HepG2 (cell line): ENCODE data around the gene NKX1-1. TPM values are rescaled to one million over a fixed set of nuclear protein-coding genes. Genes with fewer than 3 reads are reported as not detected.
A peak's percentile ranks its signal among the peaks of the same experiment; 100 is the strongest.

Experiments used
- CERS6 ChIP-seq: sonication (generic); formaldehyde crosslinking; IDR thresholded peaks from 2 replicates; pipeline ENCODE4 v1.5.0; 2020; ENCODE audit warnings: missing genetic modification reagents
- CHCHD3 ChIP-seq: sonication (generic); formaldehyde crosslinking; IDR thresholded peaks from 2 replicates; pipeline ENCODE4 v1.8.0; 2022; ENCODE audit warnings: mild to moderate bottlenecking, missing genetic modification reagents, moderate library complexity
- ELF1 ChIP-seq: sonication (generic); formaldehyde crosslinking; IDR thresholded peaks from 2 replicates; pipeline ENCODE4 v1.4.0; 2020; ENCODE audit warnings: missing genetic modification reagents
- FIP1L1 ChIP-seq: fragments of 200-400 bp; formaldehyde crosslinking; IDR thresholded peaks from 2 replicates; pipeline ENCODE4 v1.6.1; 2018; ENCODE audit warnings: low read depth, mild to moderate bottlenecking, low read length, moderate library complexity, borderline replicate concordance; ENCODE audit not compliant: insufficient read depth
- GATA4 ChIP-seq: sonication (generic); IDR thresholded peaks from 2 replicates; pipeline ENCODE4 v1.6.1; 2016; ENCODE audit warnings: antibody characterized with exemption, low read depth, borderline replicate concordance
- GFI1 ChIP-seq: sonication (generic); formaldehyde crosslinking; IDR thresholded peaks from 2 replicates; pipeline ENCODE4 v1.5.0; 2020; ENCODE audit warnings: missing genetic modification reagents, mild to moderate bottlenecking, borderline replicate concordance
- HNRNPUL1 ChIP-seq: fragments of 200-400 bp; formaldehyde crosslinking; IDR thresholded peaks from 2 replicates; pipeline ENCODE4 v1.6.1; 2017; ENCODE audit warnings: low read depth, mild to moderate bottlenecking, low read length, moderate library complexity
- HOXA3 ChIP-seq: sonication (generic); formaldehyde crosslinking; IDR thresholded peaks from 2 replicates; pipeline ENCODE4 v1.5.0; 2020; ENCODE audit warnings: missing genetic modification reagents
- MED13 ChIP-seq: sonication (generic); formaldehyde crosslinking; IDR thresholded peaks from 2 replicates; pipeline ENCODE4 v1.5.0; 2020; ENCODE audit warnings: missing genetic modification reagents
- MEF2D ChIP-seq: sonication (generic); formaldehyde crosslinking; IDR thresholded peaks from 2 replicates; pipeline ENCODE4 v1.5.1; 2020; ENCODE audit warnings: mild to moderate bottlenecking, missing genetic modification reagents
- MLLT10 ChIP-seq: sonication (generic); formaldehyde crosslinking; IDR thresholded peaks from 2 replicates; pipeline ENCODE4 v1.4.0; 2020; ENCODE audit warnings: missing genetic modification reagents
- MTERF4 ChIP-seq: sonication (generic); formaldehyde crosslinking; IDR thresholded peaks from 2 replicates; pipeline ENCODE4 v1.8.0; 2023; ENCODE audit warnings: mild to moderate bottlenecking, missing genetic modification reagents
- NKX3-1 ChIP-seq: sonication (generic); formaldehyde crosslinking; IDR thresholded peaks from 2 replicates; pipeline ENCODE4 v1.5.0; 2020; ENCODE audit warnings: missing genetic modification reagents
- PHB2 ChIP-seq: fragments of 450-650 bp; IDR thresholded peaks from 2 replicates; pipeline ENCODE4 v1.6.1; 2018; ENCODE audit not compliant: partially characterized antibody
- POGK ChIP-seq: sonication (generic); formaldehyde crosslinking; conservative IDR thresholded peaks from 2 replicates; pipeline ENCODE4 v1.8.0; 2022; ENCODE audit warnings: mild to moderate bottlenecking, moderate library complexity, missing genetic modification reagents
- SATB2 ChIP-seq: sonication (generic); formaldehyde crosslinking; IDR thresholded peaks from 2 replicates; pipeline ENCODE4 v1.5.0; 2020; ENCODE audit warnings: missing genetic modification reagents
- SOX6 ChIP-seq, 2 experiments: fragments of 450-650 bp in 1 of 2; sonication (generic) in 1 of 2; formaldehyde crosslinking in 1 of 2; IDR thresholded peaks; 2 replicates each; pipeline versions ENCODE4 v1.4.0 to v1.6.1; 2017 to 2020; ENCODE audit warnings: antibody characterized with exemption in 1 of 2, mild to moderate bottlenecking in 1 of 2, missing genetic modification reagents in 1 of 2
- SRSF9 ChIP-seq: fragments of 200-400 bp; formaldehyde crosslinking; IDR thresholded peaks from 2 replicates; pipeline ENCODE4 v1.6.1; 2018; ENCODE audit warnings: borderline replicate concordance, mild to moderate bottlenecking, low read depth, low read length; ENCODE audit not compliant: insufficient read depth, poor library complexity, severe bottlenecking
- ZNF180 ChIP-seq: sonication (generic); formaldehyde crosslinking; IDR thresholded peaks from 2 replicates; pipeline ENCODE4 v1.4.0; 2020; ENCODE audit warnings: low read depth, missing genetic modification reagents, borderline replicate concordance
- ZNF564 ChIP-seq: sonication (generic); formaldehyde crosslinking; IDR thresholded peaks from 2 replicates; pipeline ENCODE4 v1.8.1; 2023; ENCODE audit warnings: mild to moderate bottlenecking, missing genetic modification reagents
- polyA plus RNA-seq, 8 experiments: library from polyadenylated mRNA; depleted of rRNA in 3 of 8; stranded (reverse) in 7 of 8; unstranded in 1 of 8; fragments of >200 nt; fragmentation: Illumina TruSeq in 4 of 8; extraction: Trizol in 4 of 8; gene quantifications; 2 replicates each; pipeline versions ENCODE4 v1.2.1 to v1.2.3, GENCODE V29; 2011 to 2016; ENCODE audit warnings: low read depth in 4 of 8, missing spikeins in 1 of 8, mixed read lengths in 1 of 8; ENCODE audit not compliant: insufficient read depth in 1 of 8
- total RNA-seq, 5 experiments: library from RNA; depleted of rRNA; stranded (reverse); fragments of >200 nt; fragmentation: Illumina TruSeq; extraction: Trizol; gene quantifications; 2 replicates each; pipeline ENCODE4 v1.2.3, GENCODE V29; 2016; ENCODE audit warnings: low read depth in 1 of 5
- TF ChIP-seq, protein P1 (sequence below): sonication (generic); formaldehyde crosslinking; IDR thresholded peaks from 2 replicates; pipeline ENCODE4 v1.5.0; 2020; ENCODE audit warnings: mild to moderate bottlenecking, missing genetic modification reagents, moderate library complexity
- TF ChIP-seq, protein P2 (sequence below): IDR thresholded peaks from 2 replicates; pipeline ENCODE4 v1.6.1; 2016; ENCODE audit warnings: missing biosample characterization, missing genetic modification reagents, low read depth

The NKX1-1 gene
- total and polyA plus RNA-seq, 2 of the 13 experiments (the other 11 are each of a cell fraction or from before 2014, with no cell fraction given) = not detected

DNA sequence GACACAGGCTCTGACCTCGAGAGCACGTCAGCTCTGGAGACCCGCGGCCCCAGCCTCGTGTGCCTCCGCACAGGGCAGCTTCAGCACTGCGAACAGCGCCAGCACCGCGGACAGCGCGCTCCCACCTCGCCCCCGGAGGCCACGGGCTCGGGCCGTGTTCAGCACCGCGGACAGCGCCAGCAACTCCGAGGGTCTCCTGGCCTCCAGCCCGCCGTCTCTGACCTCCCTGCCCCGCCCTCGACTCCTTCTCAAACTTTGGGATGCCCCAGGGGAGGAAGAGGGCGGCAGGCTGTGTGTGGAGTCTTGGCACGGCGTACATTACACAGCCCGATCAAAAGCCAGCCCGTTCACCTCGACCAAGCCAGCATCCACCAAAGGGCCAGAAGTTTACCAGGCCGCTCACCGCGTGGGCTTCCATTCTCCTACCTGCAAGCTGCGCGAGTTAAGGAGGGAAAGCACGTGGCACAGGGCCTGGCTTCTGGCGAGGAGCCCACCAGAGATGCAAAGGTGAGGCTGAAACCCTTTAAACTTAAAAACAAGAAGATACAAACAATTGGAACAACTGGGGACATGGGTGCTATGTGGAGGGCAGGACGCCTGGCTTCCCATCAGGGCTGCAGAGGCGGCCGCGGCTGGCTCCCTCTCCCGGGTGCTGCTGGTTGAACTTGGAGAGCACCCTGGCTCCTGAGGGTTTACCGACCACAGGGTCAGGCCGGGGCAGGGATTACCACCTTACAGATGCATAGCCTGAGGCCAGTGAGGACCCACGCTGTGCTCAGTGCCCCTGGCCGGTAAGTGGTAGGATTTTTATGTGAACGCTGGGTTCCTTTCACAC is 4.5 kb upstream of the NKX1-1 start (continued):
- no peak for TF ChIP-seq FIP1L1
- peak; percentile 100 for TF ChIP-seq MTERF4 (CRISPR knock-in tag)
- TF ChIP-seq, protein P1, sequence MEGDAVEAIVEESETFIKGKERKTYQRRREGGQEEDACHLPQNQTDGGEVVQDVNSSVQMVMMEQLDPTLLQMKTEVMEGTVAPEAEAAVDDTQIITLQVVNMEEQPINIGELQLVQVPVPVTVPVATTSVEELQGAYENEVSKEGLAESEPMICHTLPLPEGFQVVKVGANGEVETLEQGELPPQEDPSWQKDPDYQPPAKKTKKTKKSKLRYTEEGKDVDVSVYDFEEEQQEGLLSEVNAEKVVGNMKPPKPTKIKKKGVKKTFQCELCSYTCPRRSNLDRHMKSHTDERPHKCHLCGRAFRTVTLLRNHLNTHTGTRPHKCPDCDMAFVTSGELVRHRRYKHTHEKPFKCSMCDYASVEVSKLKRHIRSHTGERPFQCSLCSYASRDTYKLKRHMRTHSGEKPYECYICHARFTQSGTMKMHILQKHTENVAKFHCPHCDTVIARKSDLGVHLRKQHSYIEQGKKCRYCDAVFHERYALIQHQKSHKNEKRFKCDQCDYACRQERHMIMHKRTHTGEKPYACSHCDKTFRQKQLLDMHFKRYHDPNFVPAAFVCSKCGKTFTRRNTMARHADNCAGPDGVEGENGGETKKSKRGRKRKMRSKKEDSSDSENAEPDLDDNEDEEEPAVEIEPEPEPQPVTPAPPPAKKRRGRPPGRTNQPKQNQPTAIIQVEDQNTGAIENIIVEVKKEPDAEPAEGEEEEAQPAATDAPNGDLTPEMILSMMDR (CRISPR knock-in tag) = peak; percentile 27
- TF ChIP-seq, protein P2, sequence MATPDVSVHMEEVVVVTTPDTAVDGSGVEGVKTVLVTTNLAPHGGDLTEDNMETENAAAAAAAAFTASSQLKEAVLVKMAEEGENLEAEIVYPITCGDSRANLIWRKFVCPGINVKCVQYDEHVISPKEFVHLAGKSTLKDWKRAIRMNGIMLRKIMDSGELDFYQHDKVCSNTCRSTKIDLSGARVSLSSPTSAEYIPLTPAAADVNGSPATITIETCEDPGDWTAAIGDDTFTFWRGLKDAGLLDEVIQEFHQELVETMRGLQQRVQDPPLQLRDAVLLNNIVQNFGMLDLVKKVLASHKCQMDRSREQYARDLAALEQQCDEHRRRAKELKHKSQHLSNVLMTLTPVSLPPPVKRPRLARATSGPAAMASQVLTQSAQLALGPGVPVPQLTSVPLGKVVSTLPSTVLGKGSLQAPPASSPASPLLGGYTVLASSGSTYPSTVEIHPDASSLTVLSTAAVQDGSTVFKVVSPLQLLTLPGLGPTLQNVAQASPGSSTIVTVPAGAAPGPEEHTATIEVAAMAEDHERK = peak; percentile 76; the same call in 1 of the 2 replicates
- TF ChIP-seq ZNF180 = peak; percentile 99; the same call in 1 of the 2 replicates
- TF ChIP-seq SATB2 (CRISPR knock-in tag) = peak; percentile 100
- no peak for TF ChIP-seq PHB2
- peak; percentile 100 for TF ChIP-seq NKX3-1
- peak; percentile 96 for TF ChIP-seq GFI1 (CRISPR knock-in tag)
- TF ChIP-seq CHCHD3 = peak; percentile 100
- TF ChIP-seq HOXA3 (CRISPR knock-in tag) = peak; percentile 98
- TF ChIP-seq ELF1 (CRISPR knock-in tag) = peak; percentile 81
- TF ChIP-seq POGK (CRISPR knock-in tag) = peak; percentile 100
- no peak for TF ChIP-seq SRSF9
- peak; percentile 100 for TF ChIP-seq MED13 (CRISPR knock-in tag)
- no peak for TF ChIP-seq SOX6 (IDR thresholded peaks at IDR 0.05)
- peak; percentile 88 for TF ChIP-seq SOX6 (CRISPR knock-in tag; IDR thresholded peaks at IDR 0.05)
- TF ChIP-seq MEF2D (CRISPR knock-in tag) = peak; percentile 99
- TF ChIP-seq MLLT10 (CRISPR knock-in tag) = peak; percentile 99
- TF ChIP-seq CERS6 = peak; percentile 100
- TF ChIP-seq ZNF564 = peak; percentile 100
- no peak for TF ChIP-seq HNRNPUL1
- no peak for TF ChIP-seq GATA4
